Endometrial microvascular endothelial cells (primary cell): ENCODE results near the gene TPPP. TPM values are rescaled to one million over a fixed set of nuclear protein-coding genes. Genes with fewer than 3 reads are reported as not detected.

Experiments
- in situ Hi-C: cut with HindIII; loops from 2 replicates; pipeline ENCODE4 v1.10.0; 2017; ENCODE audit warnings: low sequenced_read_pairs, low pct_unique_long_range_greater_than_20kb; ENCODE audit errors: inconsistent ontology term
- total RNA-seq: library from RNA; depleted of rRNA; stranded (reverse); fragments of >200 nt; gene quantifications from one replicate; pipeline ENCODE4 v1.2.3, GENCODE V29; 2015; ENCODE audit errors: inconsistent ontology term

Gene TPPP
- total RNA-seq, 1 donor from 2014 or later = not detected

DNA sequence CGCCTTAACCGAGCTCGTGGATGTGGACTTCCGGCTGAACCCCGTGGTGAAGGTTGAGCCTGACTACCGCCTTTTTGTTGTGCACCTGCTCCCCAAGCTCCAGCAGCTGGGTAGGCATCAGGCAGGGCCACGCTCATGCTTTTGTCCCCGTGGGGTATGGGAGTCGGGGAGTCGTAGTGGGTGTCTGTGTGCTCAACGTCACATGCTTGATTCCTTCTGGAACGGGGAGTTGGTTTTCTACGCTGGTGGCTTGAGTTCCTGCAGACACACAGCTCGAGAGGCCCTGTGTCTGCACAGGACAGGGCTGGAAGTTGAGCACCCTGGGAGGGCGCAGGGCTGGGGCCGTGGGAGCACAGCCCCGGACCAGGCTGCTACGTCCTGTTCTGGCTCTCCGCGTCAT lies 73.0 kb downstream of the TPPP start:
- in situ Hi-C loops = no loop called here

DNA sequence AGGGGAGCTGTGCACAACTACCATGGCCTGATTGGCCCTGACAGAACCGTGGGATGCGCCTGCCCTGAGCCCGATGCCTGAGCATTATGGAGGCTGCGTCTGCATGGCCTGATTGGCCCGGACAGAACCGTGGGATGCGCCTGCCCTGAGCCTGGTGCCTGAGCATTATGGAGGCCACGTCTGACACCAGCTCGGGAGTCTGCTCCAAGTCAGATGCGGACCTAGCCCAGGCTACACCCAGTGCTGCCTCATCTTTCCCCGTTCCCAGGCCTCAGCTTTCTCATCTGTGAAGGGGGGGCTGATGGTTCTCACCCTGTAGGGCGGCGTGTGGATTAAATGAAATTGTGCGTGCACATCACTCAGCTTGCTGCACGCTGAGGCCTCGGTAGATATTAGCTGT lies 73.7 kb downstream of the TPPP start:
- in situ Hi-C loops = no loop called here

- in situ Hi-C loops = no loop called here
Measured at GRCh38 chr5:618450-618849, 74.7 kb downstream of the TPPP start.

DNA sequence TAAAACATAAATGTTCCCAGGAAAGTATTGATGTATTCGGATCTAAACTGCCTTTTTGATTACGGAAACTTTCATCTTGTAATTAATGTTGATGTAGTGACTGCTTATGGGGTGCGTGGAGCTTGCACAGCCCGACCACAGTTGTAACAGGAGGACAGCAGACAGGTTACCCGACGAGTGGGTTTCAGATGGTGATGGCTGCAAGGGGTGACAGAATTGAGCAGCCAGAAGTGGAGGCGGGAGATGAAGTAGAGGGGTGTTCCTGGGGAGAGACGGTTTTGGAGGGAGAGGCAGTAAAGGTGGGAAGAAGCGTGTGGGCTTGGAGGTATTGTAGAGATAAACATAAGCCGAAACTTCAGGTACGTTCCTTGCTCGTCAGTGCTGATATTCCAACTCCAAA lies 75.3 kb downstream of the TPPP start:
- in situ Hi-C loops = no loop called here

DNA sequence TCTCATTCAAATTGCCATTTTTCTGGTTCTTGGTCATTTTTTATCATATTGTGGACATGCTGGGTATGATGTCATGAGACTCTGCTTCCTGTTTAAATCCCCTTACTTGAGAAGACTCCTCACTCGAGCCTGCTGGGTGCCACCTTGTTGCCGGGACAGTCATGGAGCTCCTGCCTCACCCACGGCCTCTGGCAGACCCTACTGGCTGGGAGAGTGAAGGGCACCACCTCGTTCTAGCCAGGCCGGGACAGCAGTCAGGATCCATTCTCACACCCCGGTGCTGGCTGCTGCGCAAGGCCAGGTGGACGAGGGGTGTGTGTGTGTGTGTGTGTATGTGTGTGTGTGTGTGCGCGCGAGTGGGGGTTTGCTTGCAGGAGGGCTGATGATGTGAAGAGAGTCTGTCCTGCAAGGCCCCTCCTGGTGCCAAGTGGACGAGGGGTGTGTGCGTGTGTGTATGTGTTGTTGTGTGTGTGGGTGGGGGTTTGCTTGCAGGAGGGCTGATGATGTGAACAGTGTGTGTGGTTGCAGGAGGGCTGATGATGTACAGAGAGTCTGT lies 76.6 kb downstream of the TPPP start:
- in situ Hi-C loops = no loop called here

- in situ Hi-C loops = no loop called here
Measured at GRCh38 chr5:612498-613424, 80.4 kb downstream of the TPPP start.

- in situ Hi-C loops = no loop called here
Measured at GRCh38 chr5:611731-612486, 81.2 kb downstream of the TPPP start, which contains the start of gene CEP72. CEP72 (plus strand) TSS chr5:612340; CDS start chr5:612362, 22 bp downstream.

- in situ Hi-C loops = no loop called here
Measured at GRCh38 chr5:610744-611730, 82.1 kb downstream of the TPPP start.

DNA sequence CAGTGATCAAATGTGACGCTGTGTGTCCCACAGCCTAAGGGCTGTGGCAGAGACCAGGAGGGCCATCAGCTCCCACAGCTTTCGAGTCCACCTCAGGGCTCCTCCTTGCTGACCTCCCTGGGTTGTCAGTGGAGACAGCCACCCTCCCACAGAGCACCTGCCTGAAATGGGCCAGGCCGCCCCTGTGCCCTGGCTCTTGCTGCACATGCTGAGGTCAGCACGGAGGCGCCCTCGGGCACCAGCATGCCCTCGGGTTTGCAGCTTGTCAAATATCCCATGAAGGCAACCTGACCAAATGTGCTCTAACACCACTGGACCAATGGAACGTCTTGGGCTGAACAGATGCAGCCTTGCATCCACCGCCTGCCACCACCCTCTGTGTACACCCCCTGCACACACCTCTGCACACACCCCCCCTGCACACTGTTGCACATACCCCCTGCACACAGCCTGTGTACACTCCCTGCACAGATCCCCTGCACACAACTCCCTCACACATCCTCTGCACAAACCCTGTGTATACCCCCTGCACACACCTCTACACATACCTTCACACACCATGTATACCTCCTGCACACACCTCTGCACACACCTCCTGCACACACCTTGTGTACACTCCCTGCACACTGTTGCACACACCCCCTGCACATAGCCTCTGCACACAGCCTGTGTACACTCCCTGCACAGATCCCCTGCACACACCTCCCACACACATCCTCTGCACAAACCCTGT lies 83.0 kb downstream of the TPPP start:
- in situ Hi-C loops = no loop called here

Other genes with a start within 250 kb of the TPPP start
- 2.0 TPM for gene SLC9A3, start 168.9 kb downstream of the TPPP start, total RNA-seq
- 8.9 TPM for gene CEP72, start 81.0 kb downstream of the TPPP start, total RNA-seq
- gene ZDHHC11B, start 91.4 kb upstream of the TPPP start, total RNA-seq = not detected
- not detected for gene ZDHHC11, start 157.6 kb upstream of the TPPP start, total RNA-seq
- 34.5 TPM for gene BRD9, start 199.4 kb upstream of the TPPP start, total RNA-seq
- 64.1 TPM for gene TRIP13, start 199.5 kb upstream of the TPPP start, total RNA-seq